T-helper 2 cell treated with Interferon-gamma antibody and Interleukin-4, amounts not matched to agents 5 μg/mL and 100 μg/mL, for 36 hours (primary cell): Measurements from ENCODE around the gene PTOV1.

Source experiments
- DNase-seq: peaks from one replicate; pipeline ENCODE4 v3.0.0; 2021; ENCODE audit warnings: low spot score
- H3K27ac Mint-ChIP-seq: one replicate; pipeline ENCODE4 v1.8.0; 2021; ENCODE audit warnings: mild to moderate bottlenecking, mixed read lengths
- H3K27me3 Mint-ChIP-seq: one replicate; pipeline ENCODE4 v1.8.0; 2021; ENCODE audit warnings: low read depth, mixed read lengths
- H3K36me3 Mint-ChIP-seq: one replicate; pipeline ENCODE4 v1.8.0; 2021; ENCODE audit warnings: low read depth, mixed read lengths
- H3K4me1 Mint-ChIP-seq: one replicate; pipeline ENCODE4 v1.8.0; 2021; ENCODE audit warnings: low read depth, mixed read lengths
- H3K4me3 Mint-ChIP-seq: one replicate; pipeline ENCODE4 v1.8.0; 2022; ENCODE audit warnings: mild to moderate bottlenecking, moderate library complexity, mixed read lengths
- H3K9me3 Mint-ChIP-seq: one replicate; pipeline ENCODE4 v1.8.0; 2021; ENCODE audit warnings: mixed read lengths

Gene PTOV1

GRCh38 chr19:49875177-49875576 lies 24.2 kb downstream of the PTOV1 start:
- Mint-ChIP-seq H3K27ac (no peak overlapping the region), H3K9me3 (no peaks in the 10 kb centered on the region), H3K4me1 (peaks cover 25% of the 10 kb centered on the region), H3K27me3 (no peaks in the 10 kb centered on the region), H3K36me3 (peaks cover 11% of the 10 kb centered on the region), H3K4me3 (no peak overlapping the region)
- DNase-seq = no peak

GRCh38 chr19:49875857-49876421 lies 25.0 kb downstream of the PTOV1 start:
- peaks cover 21% of the 10 kb centered on the region for H3K4me1 Mint-ChIP-seq
- DNase-seq = peak; percentile 51
- H3K27ac Mint-ChIP-seq = no peak overlapping the region
- H3K9me3 Mint-ChIP-seq = no peaks in the 10 kb centered on the region
- H3K27me3 Mint-ChIP-seq = no peaks in the 10 kb centered on the region
- no peak overlapping the region for H3K4me3 Mint-ChIP-seq
- H3K36me3 Mint-ChIP-seq = peaks cover 7% of the 10 kb centered on the region

GRCh38 chr19:49876422-49877019 lies 25.6 kb downstream of the PTOV1 start:
- H3K4me1 Mint-ChIP-seq = peaks cover 21% of the 10 kb centered on the region
- no peak overlapping the region for H3K4me3 Mint-ChIP-seq
- DNase-seq = peak; percentile 97
- H3K9me3 Mint-ChIP-seq = no peaks in the 10 kb centered on the region
- H3K27me3 Mint-ChIP-seq = no peaks in the 10 kb centered on the region
- no peak overlapping the region for H3K27ac Mint-ChIP-seq
- peaks cover 9% of the 10 kb centered on the region for H3K36me3 Mint-ChIP-seq

GRCh38 chr19:49877020-49877878 lies 26.3 kb downstream of the PTOV1 start, which contains the start of the genes AKT1S1 and TBC1D17:
TSS of gene AKT1S1 (minus strand) at chr19:49877355. CDS start at chr19:49873295, 4,060 bp downstream.
TSS of gene TBC1D17 (plus strand) at chr19:49877702. CDS start at chr19:49877724, 22 bp downstream.
- DNase-seq = peak; percentile 100
- Mint-ChIP-seq H3K27ac (no peak within 1 kb of the TSS), H3K9me3 (no peaks in the 10 kb centered on the region), H3K4me3 (no peak within 1 kb of the TSS), H3K27me3 (no peaks in the 10 kb centered on the region), H3K36me3 (peaks cover 17% of the 10 kb centered on the region), H3K4me1 (peaks cover 19% of the 10 kb centered on the region)

- DNase-seq = peak; percentile 98
- no peak overlapping the region for H3K4me3 Mint-ChIP-seq
- H3K4me1 Mint-ChIP-seq = peaks cover 19% of the 10 kb centered on the region
- no peaks in the 10 kb centered on the region for H3K27me3 Mint-ChIP-seq
- no peak overlapping the region for H3K27ac Mint-ChIP-seq
- no peaks in the 10 kb centered on the region for H3K9me3 Mint-ChIP-seq
- peaks cover 25% of the 10 kb centered on the region for H3K36me3 Mint-ChIP-seq
These were observed 27.2 kb downstream of the PTOV1 start for GRCh38 chr19:49877879-49878743.

GRCh38 chr19:49878744-49879070 lies 27.7 kb downstream of the PTOV1 start:
- Mint-ChIP-seq H3K4me1 (peaks cover 19% of the 10 kb centered on the region), H3K4me3 (no peak overlapping the region), H3K9me3 (no peaks in the 10 kb centered on the region), H3K27me3 (no peaks in the 10 kb centered on the region), H3K36me3 (peaks cover 31% of the 10 kb centered on the region), H3K27ac (peak overlapping the region; percentile 60)
- DNase-seq = no peak

GRCh38 chr19:49879243-49879963 lies 28.4 kb downstream of the PTOV1 start:
- peak overlapping the region; percentile 15 for H3K4me3 Mint-ChIP-seq
- DNase-seq = no peak
- no peaks in the 10 kb centered on the region for H3K27me3 Mint-ChIP-seq
- H3K9me3 Mint-ChIP-seq = no peaks in the 10 kb centered on the region
- H3K36me3 Mint-ChIP-seq = peaks cover 34% of the 10 kb centered on the region
- peaks cover 19% of the 10 kb centered on the region for H3K4me1 Mint-ChIP-seq
- H3K27ac Mint-ChIP-seq = peak overlapping the region; percentile 60

- Mint-ChIP-seq H3K4me1 (peaks cover 15% of the 10 kb centered on the region), H3K27ac (no peak overlapping the region), H3K27me3 (no peaks in the 10 kb centered on the region), H3K36me3 (peaks cover 41% of the 10 kb centered on the region), H3K4me3 (no peak overlapping the region), H3K9me3 (no peaks in the 10 kb centered on the region)
- no peak for DNase-seq
These were observed 29.4 kb downstream of the PTOV1 start for GRCh38 chr19:49880162-49880869.

GRCh38 chr19:49881186-49881585 lies 30.2 kb downstream of the PTOV1 start:
- peaks cover 42% of the 10 kb centered on the region for H3K36me3 Mint-ChIP-seq
- peaks cover 9% of the 10 kb centered on the region for H3K4me1 Mint-ChIP-seq
- H3K27me3 Mint-ChIP-seq = no peaks in the 10 kb centered on the region
- H3K9me3 Mint-ChIP-seq = no peaks in the 10 kb centered on the region
- no peak for DNase-seq
- no peak overlapping the region for H3K4me3 Mint-ChIP-seq
- no peak overlapping the region for H3K27ac Mint-ChIP-seq

- Mint-ChIP-seq H3K9me3 (no peaks in the 10 kb centered on the region), H3K4me3 (no peak overlapping the region), H3K4me1 (peaks cover 9% of the 10 kb centered on the region), H3K27me3 (no peaks in the 10 kb centered on the region), H3K36me3 (peaks cover 42% of the 10 kb centered on the region), H3K27ac (no peak overlapping the region)
- no peak for DNase-seq
These were observed 30.9 kb downstream of the PTOV1 start for GRCh38 chr19:49881672-49882394.

GRCh38 chr19:49882643-49883042 lies 31.7 kb downstream of the PTOV1 start:
- DNase-seq = no peak
- no peaks in the 10 kb centered on the region for H3K27me3 Mint-ChIP-seq
- peaks cover 9% of the 10 kb centered on the region for H3K4me1 Mint-ChIP-seq
- H3K36me3 Mint-ChIP-seq = peaks cover 42% of the 10 kb centered on the region
- H3K9me3 Mint-ChIP-seq = no peaks in the 10 kb centered on the region
- no peak overlapping the region for H3K4me3 Mint-ChIP-seq
- H3K27ac Mint-ChIP-seq = no peak overlapping the region

- no peak overlapping the region for H3K27ac Mint-ChIP-seq
- H3K36me3 Mint-ChIP-seq = peaks cover 40% of the 10 kb centered on the region
- H3K9me3 Mint-ChIP-seq = no peaks in the 10 kb centered on the region
- DNase-seq = no peak
- peaks cover 6% of the 10 kb centered on the region for H3K4me1 Mint-ChIP-seq
- H3K4me3 Mint-ChIP-seq = no peak overlapping the region
- H3K27me3 Mint-ChIP-seq = no peaks in the 10 kb centered on the region
These were observed 32.1 kb downstream of the PTOV1 start for GRCh38 chr19:49883094-49883493.
